HG02973 (cell line): ENCODE measurements around the gene LSM14B.
"Not testable (repeated sequence)": the region's sequence is repeated elsewhere in the genome, so short reads cannot be mapped to it uniquely, and the experiment has no call there.

Experiments used
- ATAC-seq: cut with Tn5 transposase; IDR thresholded peaks from one replicate; pipeline ENCODE4 v1.9.1; 2021; ENCODE audit warnings: moderate library complexity; ENCODE audit not compliant: unreplicated experiment

The LSM14B gene

GRCh38 chr20:62143957-62144825 is 21.9 kb downstream of the LSM14B start:
- peak; percentile 8 for ATAC-seq

GRCh38 chr20:62145688-62146018 is 23.4 kb downstream of the LSM14B start:
- ATAC-seq = no peak

- ATAC-seq = no peak
These were observed 23.9 kb downstream of the LSM14B start for GRCh38 chr20:62146019-62146755.

GRCh38 chr20:62147125-62147524 is 24.9 kb downstream of the LSM14B start:
- no peak for ATAC-seq

- ATAC-seq = no peak
These were observed 25.3 kb downstream of the LSM14B start for GRCh38 chr20:62147528-62147927.

- not testable (repeated sequence) for ATAC-seq
These were observed 26.1 kb downstream of the LSM14B start for GRCh38 chr20:62148383-62148782.

- no peak for ATAC-seq
These were observed 26.6 kb downstream of the LSM14B start for GRCh38 chr20:62148908-62149314.

- no peak for ATAC-seq
These were observed 27.4 kb downstream of the LSM14B start for GRCh38 chr20:62149532-62150309.

- no peak for ATAC-seq
These were observed 28.0 kb downstream of the LSM14B start for GRCh38 chr20:62150310-62150575.

- no peak for ATAC-seq
These were observed 28.9 kb downstream of the LSM14B start for GRCh38 chr20:62151225-62151624.

- ATAC-seq = no peak
These were observed 29.6 kb downstream of the LSM14B start for GRCh38 chr20:62151835-62152364.

GRCh38 chr20:62155428-62156253 is 33.4 kb downstream of the LSM14B start:
- no peak for ATAC-seq

GRCh38 chr20:62156254-62156556 is 33.9 kb downstream of the LSM14B start:
- ATAC-seq = no peak

GRCh38 chr20:62156592-62157386 is 34.5 kb downstream of the LSM14B start:
- ATAC-seq = no peak

GRCh38 chr20:62157387-62158087 is 35.3 kb downstream of the LSM14B start:
- no peak for ATAC-seq

- ATAC-seq = no peak
These were observed 35.8 kb downstream of the LSM14B start for GRCh38 chr20:62158088-62158400.

- no peak for ATAC-seq
These were observed 36.3 kb downstream of the LSM14B start for GRCh38 chr20:62158541-62158940.

GRCh38 chr20:62159052-62159451 is 36.8 kb downstream of the LSM14B start:
- no peak for ATAC-seq

- no peak for ATAC-seq
These were observed 37.6 kb downstream of the LSM14B start for GRCh38 chr20:62159839-62160238.

GRCh38 chr20:62160253-62160652 is 38.0 kb downstream of the LSM14B start:
- no peak for ATAC-seq
